GF-D8 (cell line): Measurements from ENCODE around the gene PRKCZ.

Experiments
- DNase-seq: peaks from one replicate; lab custom pipeline; 2025; lab: John Stamatoyannopoulos, UW

The PRKCZ gene

GRCh38 chr1:2194898-2195673, 144.9 kb downstream of the PRKCZ start:
- peak; percentile 36 for DNase-seq

- DNase-seq, result no peak
Measured at GRCh38 chr1:2195785-2196184, 145.6 kb downstream of the PRKCZ start.

- DNase-seq, result no peak
Measured at GRCh38 chr1:2196901-2197638, 146.9 kb downstream of the PRKCZ start.

- DNase-seq, result no peak
Measured at GRCh38 chr1:2197707-2198165, 147.5 kb downstream of the PRKCZ start.

GRCh38 chr1:2198571-2198970, 148.4 kb downstream of the PRKCZ start:
- DNase-seq, result no peak

GRCh38 chr1:2199042-2199810, 149.0 kb downstream of the PRKCZ start:
- DNase-seq, result no peak

GRCh38 chr1:2200308-2200943, 150.2 kb downstream of the PRKCZ start:
- no peak for DNase-seq

- no peak for DNase-seq
Measured at GRCh38 chr1:2201062-2201461, 150.9 kb downstream of the PRKCZ start.

- no peak for DNase-seq
Measured at GRCh38 chr1:2202008-2202575, 151.9 kb downstream of the PRKCZ start.

- DNase-seq, result no peak
Measured at GRCh38 chr1:2202843-2203601, 152.8 kb downstream of the PRKCZ start.

- no peak for DNase-seq
Measured at GRCh38 chr1:2203671-2204414, 153.6 kb downstream of the PRKCZ start.

GRCh38 chr1:2204415-2205190, 154.4 kb downstream of the PRKCZ start:
- peak; percentile 6 for DNase-seq

- peak; percentile 37 for DNase-seq
Measured at GRCh38 chr1:2205191-2205952, 155.2 kb downstream of the PRKCZ start.

GRCh38 chr1:2206813-2207487, 156.7 kb downstream of the PRKCZ start:
- no peak for DNase-seq

- no peak for DNase-seq
Measured at GRCh38 chr1:2208309-2209239, 158.4 kb downstream of the PRKCZ start.

- DNase-seq, result no peak
Measured at GRCh38 chr1:2209400-2210083, 159.3 kb downstream of the PRKCZ start.
